ENCODE results near the gene PHF19. TPM values are rescaled to one million over a fixed set of nuclear protein-coding genes. Genes with fewer than 3 reads are reported as not detected.

Gene PHF19
- total RNA-seq, 2 experiments from 2014 or later: 60.3 to 63.0 TPM

DNA sequence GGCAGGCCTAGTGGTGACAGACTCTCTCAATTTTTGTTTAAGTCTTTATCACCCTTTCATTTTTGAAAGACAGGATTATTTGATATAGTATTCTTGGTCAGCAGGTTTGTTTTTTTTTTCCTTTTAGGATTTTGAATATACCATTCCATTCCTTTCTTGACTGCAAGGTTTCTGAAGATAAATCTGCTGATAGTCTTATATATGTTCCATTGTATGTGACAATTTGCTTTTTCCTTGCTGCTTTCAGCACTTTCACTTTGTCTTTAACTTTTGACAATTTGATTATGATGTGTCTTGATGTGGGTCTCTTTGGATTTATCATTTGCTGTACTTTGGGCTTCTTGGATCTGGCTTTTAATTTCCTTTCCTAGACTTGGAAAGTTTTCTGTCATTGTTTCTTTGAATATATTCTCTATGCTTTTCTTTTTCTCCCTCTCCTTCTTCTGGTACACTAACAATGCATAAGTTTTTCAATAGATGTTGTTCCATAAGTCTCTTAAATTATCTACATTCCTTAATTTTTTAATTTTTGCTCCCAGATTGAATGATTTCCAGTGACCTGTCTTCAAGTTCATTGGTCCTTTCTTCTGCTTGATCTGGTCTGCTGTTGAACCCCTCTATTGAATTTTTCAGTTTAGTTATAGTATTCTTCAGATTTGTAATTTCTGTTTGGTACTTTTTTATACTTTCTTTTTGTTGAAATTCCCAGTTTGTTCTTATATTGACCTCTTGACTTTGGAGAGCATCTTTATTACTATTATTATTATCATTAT, 69.2 kb downstream of the PHF19 start:
- POLR2A ChIA-PET: no interaction called here
- H3K9me3 Mint-ChIP-seq: peaks cover 20% of the 10 kb centered on the region
- H3K36me3 ChIP-seq (ENCODE audit: insufficient read depth, low read length): no peaks in the 10 kb centered on the region
- no peaks in the 10 kb centered on the region for H3K27me3 Mint-ChIP-seq
- no peak overlapping the region for H3K4me3 ChIP-seq (ENCODE audit: low read length)
- H3K4me3 Mint-ChIP-seq: no peak overlapping the region
- no peak for DNase-seq
- CTCF ChIA-PET: no interaction called here
- H3K27ac ChIP-seq (ENCODE audit: low read depth in 1 of 2, low read length in 2 of 2): no peak overlapping the region
- H3K4me1 Mint-ChIP-seq (ENCODE audit: low read depth): no peaks in the 10 kb centered on the region
- TF ChIP-seq, protein P1, sequence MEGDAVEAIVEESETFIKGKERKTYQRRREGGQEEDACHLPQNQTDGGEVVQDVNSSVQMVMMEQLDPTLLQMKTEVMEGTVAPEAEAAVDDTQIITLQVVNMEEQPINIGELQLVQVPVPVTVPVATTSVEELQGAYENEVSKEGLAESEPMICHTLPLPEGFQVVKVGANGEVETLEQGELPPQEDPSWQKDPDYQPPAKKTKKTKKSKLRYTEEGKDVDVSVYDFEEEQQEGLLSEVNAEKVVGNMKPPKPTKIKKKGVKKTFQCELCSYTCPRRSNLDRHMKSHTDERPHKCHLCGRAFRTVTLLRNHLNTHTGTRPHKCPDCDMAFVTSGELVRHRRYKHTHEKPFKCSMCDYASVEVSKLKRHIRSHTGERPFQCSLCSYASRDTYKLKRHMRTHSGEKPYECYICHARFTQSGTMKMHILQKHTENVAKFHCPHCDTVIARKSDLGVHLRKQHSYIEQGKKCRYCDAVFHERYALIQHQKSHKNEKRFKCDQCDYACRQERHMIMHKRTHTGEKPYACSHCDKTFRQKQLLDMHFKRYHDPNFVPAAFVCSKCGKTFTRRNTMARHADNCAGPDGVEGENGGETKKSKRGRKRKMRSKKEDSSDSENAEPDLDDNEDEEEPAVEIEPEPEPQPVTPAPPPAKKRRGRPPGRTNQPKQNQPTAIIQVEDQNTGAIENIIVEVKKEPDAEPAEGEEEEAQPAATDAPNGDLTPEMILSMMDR (IDR thresholded peaks at IDR 0.05): no peak
- H3K36me3 Mint-ChIP-seq (ENCODE audit: low read depth): peaks cover 59% of the 10 kb centered on the region
- no peaks in the 10 kb centered on the region for H3K27me3 ChIP-seq (ENCODE audit: control insufficient read depth in 1 of 2, insufficient read depth in 2 of 2, low read length in 2 of 2)
- ATAC-seq (ENCODE audit: poor library complexity): no peak
- intact Hi-C loops (cut with DNase I, micrococcal nuclease): no loop called here
- H3K9me3 ChIP-seq (ENCODE audit: control insufficient read depth in 1 of 2, insufficient read depth in 1 of 2, low read length in 2 of 2): peaks cover 35 to 43% of the 10 kb centered on the region in 2 experiments
- no peak overlapping the region for H3K27ac Mint-ChIP-seq
- H3K4me1 ChIP-seq (ENCODE audit: insufficient read depth, low read length): no peaks in the 10 kb centered on the region

Other genes with a start within 250 kb of the PHF19 start
- gene MEGF9, start 162.7 kb downstream of the PHF19 start, total RNA-seq: 1 to 10 TPM; 4.0 to 4.5 TPM
- gene FBXW2, start 83.8 kb downstream of the PHF19 start, total RNA-seq: 10 to 100 TPM; 58.7 to 64.7 TPM
- 10 to 100 TPM; 35.4 to 44.3 TPM for gene PSMD5, start 34.3 kb downstream of the PHF19 start, total RNA-seq
- gene TRAF1, start 49.6 kb upstream of the PHF19 start, total RNA-seq: 10 to 100 TPM; 60.3 to 61.7 TPM
- gene C5, start 173.1 kb upstream of the PHF19 start, total RNA-seq: 1 to 10 TPM in 1 of 2 experiments, under 1 TPM in 1; 0.89 to 1.3 TPM
- gene CNTRL, start 197.8 kb upstream of the PHF19 start, total RNA-seq: 10 to 100 TPM; 35.1 to 38.1 TPM

Measured in CD4-positive, alpha-beta T cell (primary cell).